K562 (cell line): ENCODE results near the gene POLE2. TPM values are rescaled to one million over a fixed set of nuclear protein-coding genes. Genes with fewer than 3 reads are reported as not detected.

Experiments used
- BACH1 ChIP-seq: fragments of 200-800 bp; sonication (Bioruptor generic); IDR thresholded peaks from 2 replicates; pipeline ENCODE4 v1.6.1; 2016; ENCODE audit warnings: missing genetic modification characterization, missing compliant biosample characterization
- ELF4 ChIP-seq: fragments of 450-650 bp; formaldehyde crosslinking; IDR thresholded peaks from 2 replicates; pipeline ENCODE4 v1.4.0; 2022; ENCODE audit warnings: missing genetic modification characterization
- HDAC2 ChIP-seq: fragments of 450-650 bp; IDR thresholded peaks from 2 replicates; pipeline ENCODE4 v1.6.1; 2016; ENCODE audit warnings: mild to moderate bottlenecking
- HDGF ChIP-seq: fragments of 450-650 bp; IDR thresholded peaks from 2 replicates; pipeline ENCODE4 v1.6.1; 2016
- HMG20A ChIP-seq: fragments of 450-650 bp; formaldehyde crosslinking; conservative IDR thresholded peaks from 2 replicates; pipeline ENCODE4 v1.4.0; 2020; ENCODE audit warnings: mild to moderate bottlenecking, mixed read lengths
- HSF4 ChIP-seq: fragments of 250-450 bp; sonication (Bioruptor Pico); IDR thresholded peaks from 2 replicates; pipeline ENCODE4 v2.1.2; 2022; ENCODE audit warnings: mild to moderate bottlenecking, moderate library complexity, borderline replicate concordance
- KLF10 ChIP-seq: fragments of 250-450 bp; sonication (Bioruptor Pico); IDR thresholded peaks from 2 replicates; pipeline ENCODE4 v1.6.1; 2021; ENCODE audit warnings: matching md5 sums
- MGA ChIP-seq: fragments of 450-650 bp; IDR thresholded peaks from 2 replicates; pipeline ENCODE4 v1.6.1; 2016; ENCODE audit warnings: mild to moderate bottlenecking, moderate library complexity
- PHTF2 ChIP-seq: fragments of 250-450 bp; sonication (Bioruptor Pico); IDR thresholded peaks from 2 replicates; pipeline ENCODE4 v1.5.0; 2021; ENCODE audit warnings: mild to moderate bottlenecking
- SMC3 ChIP-seq: conservative IDR thresholded peaks from 2 replicates; pipeline ENCODE4 v1.6.1; 2011; ENCODE audit warnings: low read depth, low read length, improper control_type of control experiment; ENCODE audit not compliant: insufficient read depth
- ZNF609 ChIP-seq: sonication (generic); formaldehyde crosslinking; IDR thresholded peaks from 2 replicates; pipeline ENCODE4 v1.8.1; 2023; ENCODE audit warnings: missing genetic modification reagents, mild to moderate bottlenecking, borderline replicate concordance
- ZNF75A ChIP-seq: fragments of 450-650 bp; formaldehyde crosslinking; IDR thresholded peaks from 2 replicates; pipeline ENCODE4 v1.4.0; 2020; ENCODE audit warnings: mild to moderate bottlenecking
- polyA plus RNA-seq, 8 experiments: library from polyadenylated mRNA; depleted of rRNA in 4 of 8; stranded (reverse) in 5 of 8; unstranded in 3 of 8; fragments of >200 nt; fragmentation: Nextera tagmentation in 2 of 8; fragmentation: Illumina TruSeq in 1 of 8; extraction: Ambion mirVana in 2 of 8; extraction: Trizol in 1 of 8; gene quantifications; 2 replicates each; pipeline versions ENCODE4 v1.2.1 to v1.2.3, GENCODE V29; 2011 to 2014; ENCODE audit warnings: inconsistent platforms in 1 of 8, missing spikeins in 1 of 8
- total RNA-seq, 7 experiments: library from RNA; depleted of rRNA in 6 of 7; stranded (reverse); fragments of >200 nt in 6 of 7; fragmentation: Illumina TruSeq in 2 of 7; extraction: Trizol in 2 of 7; gene quantifications; 2 replicates each; pipeline versions ENCODE4 v1.2.1 to v1.2.3, GENCODE V29; 2011 to 2021; ENCODE audit warnings: low replicate concordance in 1 of 7

The POLE2 gene
- total and polyA plus RNA-seq, 9 of the 15 experiments (the other 6 are each of a cell fraction or from before 2014, with no cell fraction given) = 30.7 to 78.4 (median 55.4) TPM

DNA sequence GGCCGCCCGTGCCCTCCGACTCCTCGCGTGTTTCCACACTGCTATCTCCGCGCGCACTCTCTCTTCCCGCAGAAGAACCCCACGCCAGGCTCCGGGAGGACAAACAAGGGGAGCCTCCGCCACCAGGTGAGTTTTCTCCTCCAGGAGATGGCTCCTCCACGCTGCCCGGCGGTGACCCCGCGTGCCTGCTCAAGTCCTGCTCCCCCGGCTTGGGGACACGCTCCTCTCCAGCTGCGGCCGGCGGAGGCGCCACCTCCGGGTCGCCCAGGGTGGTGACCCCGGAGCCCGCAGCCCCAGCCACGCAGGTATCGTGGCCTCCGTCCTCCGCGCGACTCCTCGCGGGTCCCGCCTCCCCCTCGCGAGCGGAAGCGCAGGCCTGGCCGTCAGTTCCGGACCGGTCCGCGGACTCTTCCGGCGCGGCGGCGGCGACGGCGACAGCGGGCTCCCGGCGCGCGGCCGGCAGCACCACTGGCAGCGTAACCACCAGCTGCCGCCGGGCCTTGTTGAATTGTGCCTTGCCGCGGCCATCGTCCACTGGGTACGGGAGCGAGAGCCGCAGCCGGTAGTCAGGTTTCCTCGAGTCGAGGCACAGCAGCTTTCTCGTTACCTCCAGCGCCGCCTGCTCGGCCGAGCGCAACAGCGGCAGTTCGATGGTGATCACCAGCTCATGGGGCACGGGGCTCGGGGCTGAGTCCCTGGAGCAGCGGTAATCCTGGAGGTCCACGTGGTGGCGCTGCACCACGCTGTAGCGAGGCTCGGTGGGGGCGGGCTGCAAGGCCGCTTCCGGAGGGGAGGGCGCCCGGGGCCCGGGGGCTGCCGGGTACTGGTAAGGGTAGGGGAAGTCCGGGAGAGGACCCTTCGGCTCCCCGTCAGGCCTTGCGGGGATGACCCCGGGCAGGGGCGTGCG is 54.1 kb downstream of the POLE2 start (continued):
- no peak for TF ChIP-seq HMG20A (CRISPR knock-in tag)
- TF ChIP-seq MGA = no peak
- no peak for TF ChIP-seq ELF4
- TF ChIP-seq HSF4 = no peak
- TF ChIP-seq PHTF2 (CRISPR knock-in tag) = no peak
- TF ChIP-seq HDAC2 = no peak
- TF ChIP-seq ZNF75A (CRISPR knock-in tag) = no peak
- TF ChIP-seq SMC3 = peak; percentile 46
- no peak for TF ChIP-seq BACH1 (tag)
- no peak for TF ChIP-seq HDGF
- TF ChIP-seq ZNF609 (CRISPR knock-in tag) = no peak
- no peak for TF ChIP-seq KLF10 (CRISPR knock-in tag)
